GM21515 (cell line): ENCODE results near the gene OSBPL9.
"Not testable (repeated sequence)": the region's sequence is repeated elsewhere in the genome, so short reads cannot be mapped to it uniquely, and the experiment has no call there.

Experiments
- ATAC-seq: cut with Tn5 transposase; IDR thresholded peaks from one replicate; pipeline ENCODE4 v1.9.1; 2021; ENCODE audit not compliant: unreplicated experiment

Gene OSBPL9

GRCh38 chr1:51663105-51663504 lies 46.2 kb downstream of the OSBPL9 start:
- ATAC-seq = no peak

GRCh38 chr1:51663721-51664120 lies 46.8 kb downstream of the OSBPL9 start:
- ATAC-seq = no peak

- no peak for ATAC-seq
These were observed 47.7 kb downstream of the OSBPL9 start for GRCh38 chr1:51664421-51665240.

- ATAC-seq = no peak
These were observed 49.6 kb downstream of the OSBPL9 start for GRCh38 chr1:51666478-51666877.

GRCh38 chr1:51667561-51667960 lies 50.7 kb downstream of the OSBPL9 start:
- ATAC-seq = no peak

GRCh38 chr1:51669272-51669671 lies 52.4 kb downstream of the OSBPL9 start:
- no peak for ATAC-seq

GRCh38 chr1:51669816-51670215 lies 52.9 kb downstream of the OSBPL9 start:
- no peak for ATAC-seq

- no peak for ATAC-seq
These were observed 54.8 kb downstream of the OSBPL9 start for GRCh38 chr1:51671527-51672325.

- no peak for ATAC-seq
These were observed 56.4 kb downstream of the OSBPL9 start for GRCh38 chr1:51673279-51673678.

- no peak for ATAC-seq
These were observed 58.4 kb downstream of the OSBPL9 start for GRCh38 chr1:51675177-51675780.

GRCh38 chr1:51679435-51679834 lies 62.5 kb downstream of the OSBPL9 start:
- no peak for ATAC-seq

- no peak for ATAC-seq
These were observed 67.9 kb downstream of the OSBPL9 start for GRCh38 chr1:51684776-51685175.

- no peak for ATAC-seq
These were observed 69.6 kb downstream of the OSBPL9 start for GRCh38 chr1:51686450-51686849.

GRCh38 chr1:51689075-51689440 lies 72.2 kb downstream of the OSBPL9 start:
- ATAC-seq = no peak

- no peak for ATAC-seq
These were observed 72.8 kb downstream of the OSBPL9 start for GRCh38 chr1:51689643-51690042.

GRCh38 chr1:51690285-51690961 lies 73.5 kb downstream of the OSBPL9 start:
- ATAC-seq = no peak

- no peak for ATAC-seq
These were observed 75.0 kb downstream of the OSBPL9 start for GRCh38 chr1:51691920-51692319.

- no peak for ATAC-seq
These were observed 76.7 kb downstream of the OSBPL9 start for GRCh38 chr1:51693419-51694155.

- ATAC-seq = no peak
These were observed 80.3 kb downstream of the OSBPL9 start for GRCh38 chr1:51697166-51697565.

- ATAC-seq = no peak
These were observed 82.5 kb downstream of the OSBPL9 start for GRCh38 chr1:51699391-51699790.

- ATAC-seq = not testable (repeated sequence)
These were observed 84.9 kb downstream of the OSBPL9 start for GRCh38 chr1:51701782-51702181.
